WTC11 (cell line): Measurements from ENCODE around the gene ELMO1. TPM values are rescaled to one million over a fixed set of nuclear protein-coding genes. Genes with fewer than 3 reads are reported as not detected.

Source experiments
- ATAC-seq: fragments of 200-7000 bp; cut with Tn5 transposase; 2 replicates; pipeline ENCODE4 v1.10.0; 2021; ENCODE audit warnings: mild to moderate bottlenecking, moderate library complexity
- CTCF ChIA-PET: fragments of 300-600 bp; sonication (Branson Sonifier 250); formaldehyde crosslinking; loops from one replicate; lab custom pipeline; 2021; ENCODE audit warnings: antibody characterized with exemption; lab: Charles Lee
- POLR2A ChIA-PET: fragments of 350-600 bp; sonication (Branson Sonifier 250); formaldehyde crosslinking; loops from one replicate; lab custom pipeline; 2021; ENCODE audit warnings: antibody characterized with exemption; lab: Charles Lee
- DNase-seq: peaks from one replicate; pipeline ENCODE4 v3.0.0; 2021; ENCODE audit warnings: low spot score
- H3K27ac Mint-ChIP-seq: 2 replicates; pipeline ENCODE4 v1.8.0; 2021; ENCODE audit warnings: mixed read lengths
- H3K27me3 Mint-ChIP-seq: 2 replicates; pipeline ENCODE4 v1.8.0; 2021; ENCODE audit warnings: low read depth, mild to moderate bottlenecking, moderate library complexity, mixed read lengths
- H3K36me3 Mint-ChIP-seq: 2 replicates; pipeline ENCODE4 v1.8.0; 2021; ENCODE audit warnings: mixed read lengths
- H3K4me1 Mint-ChIP-seq: 2 replicates; pipeline ENCODE4 v1.8.0; 2022; ENCODE audit warnings: mixed read lengths
- H3K4me3 Mint-ChIP-seq: 2 replicates; pipeline ENCODE4 v1.8.0; 2021; ENCODE audit warnings: mild to moderate bottlenecking, moderate library complexity, mixed read lengths
- H3K9me3 Mint-ChIP-seq: 2 replicates; pipeline ENCODE4 v1.8.0; 2021; ENCODE audit warnings: mixed read lengths
- ATF1 ChIP-seq: sonication (generic); formaldehyde crosslinking; IDR thresholded peaks from 2 replicates; pipeline ENCODE4 v1.8.1; 2023; ENCODE audit warnings: mild to moderate bottlenecking, moderate library complexity, missing genetic modification reagents
- ELF4 ChIP-seq: sonication (generic); formaldehyde crosslinking; IDR thresholded peaks from 2 replicates; pipeline ENCODE4 v1.8.1; 2022; ENCODE audit warnings: low read depth, mild to moderate bottlenecking, moderate library complexity, missing genetic modification reagents
- ETV6 ChIP-seq: sonication (generic); formaldehyde crosslinking; IDR thresholded peaks from 2 replicates; pipeline ENCODE4 v1.8.1; 2022; ENCODE audit warnings: mild to moderate bottlenecking, missing genetic modification reagents
- FOXK1 ChIP-seq: sonication (generic); formaldehyde crosslinking; IDR thresholded peaks from 2 replicates; pipeline ENCODE4 v1.8.0; 2022; ENCODE audit warnings: mild to moderate bottlenecking, moderate library complexity, missing genetic modification reagents
- FOXP1 ChIP-seq: sonication (generic); formaldehyde crosslinking; IDR thresholded peaks from 2 replicates; pipeline ENCODE4 v1.8.0; 2022; ENCODE audit warnings: missing genetic modification reagents, mild to moderate bottlenecking, moderate library complexity, borderline replicate concordance
- HMGA2 ChIP-seq: fragments of 250-450 bp; sonication (Bioruptor Pico); IDR thresholded peaks from 2 replicates; pipeline ENCODE4 v1.4.0; 2021; ENCODE audit warnings: mild to moderate bottlenecking, moderate library complexity
- JUN ChIP-seq: sonication (generic); formaldehyde crosslinking; IDR thresholded peaks from 2 replicates; pipeline ENCODE4 v1.8.0; 2023; ENCODE audit warnings: mild to moderate bottlenecking, missing genetic modification reagents
- MYBL2 ChIP-seq: sonication (generic); formaldehyde crosslinking; IDR thresholded peaks from 2 replicates; pipeline ENCODE4 v1.8.1; 2023; ENCODE audit warnings: mild to moderate bottlenecking, moderate library complexity, missing genetic modification reagents
- NFE2L1 ChIP-seq: sonication (generic); formaldehyde crosslinking; IDR thresholded peaks from 2 replicates; pipeline ENCODE4 v1.8.1; 2023; ENCODE audit warnings: missing genetic modification reagents
- NR1H2 ChIP-seq: sonication (generic); formaldehyde crosslinking; IDR thresholded peaks from 2 replicates; pipeline ENCODE4 v1.9.0; 2021; ENCODE audit warnings: mild to moderate bottlenecking, moderate library complexity, missing genetic modification reagents
- PRRX2 ChIP-seq: fragments of 250-450 bp; sonication (Bioruptor Pico); IDR thresholded peaks from 2 replicates; pipeline ENCODE4 v1.8.0; 2021; ENCODE audit warnings: mild to moderate bottlenecking
- SMAD3 ChIP-seq: sonication (generic); formaldehyde crosslinking; IDR thresholded peaks from 2 replicates; pipeline ENCODE4 v1.8.0; 2022; ENCODE audit warnings: missing genetic modification reagents, mild to moderate bottlenecking, borderline replicate concordance
- TCF7 ChIP-seq: sonication (generic); formaldehyde crosslinking; IDR thresholded peaks from 2 replicates; pipeline ENCODE4 v1.8.0; 2022; ENCODE audit warnings: mild to moderate bottlenecking, low read depth, missing genetic modification reagents, moderate library complexity
- TEAD4 ChIP-seq: sonication (generic); formaldehyde crosslinking; IDR thresholded peaks from 2 replicates; pipeline ENCODE4 v1.8.0; 2022; ENCODE audit warnings: mild to moderate bottlenecking, missing genetic modification reagents
- TP53 ChIP-seq: sonication (generic); formaldehyde crosslinking; IDR thresholded peaks from 2 replicates; pipeline ENCODE4 v1.8.1; 2023; ENCODE audit warnings: mild to moderate bottlenecking, missing genetic modification reagents
- ZNF232 ChIP-seq: sonication (generic); formaldehyde crosslinking; IDR thresholded peaks from 2 replicates; pipeline ENCODE4 v1.8.0; 2022; ENCODE audit warnings: mild to moderate bottlenecking, missing genetic modification reagents
- ZNF317 ChIP-seq: sonication (generic); formaldehyde crosslinking; IDR thresholded peaks from 2 replicates; pipeline ENCODE4 v1.8.1; 2023; ENCODE audit warnings: low read depth, mild to moderate bottlenecking, moderate library complexity, missing genetic modification reagents, borderline replicate concordance
- ZNF396 ChIP-seq: fragments of 250-450 bp; sonication (Bioruptor Pico); IDR thresholded peaks from 2 replicates; pipeline ENCODE4 v1.8.0; 2021; ENCODE audit warnings: mild to moderate bottlenecking, moderate library complexity, borderline replicate concordance
- ZNF423 ChIP-seq: fragments of 250-450 bp; sonication (Bioruptor Pico); IDR thresholded peaks from 2 replicates; pipeline ENCODE4 v2.1.2; 2022; ENCODE audit warnings: mild to moderate bottlenecking, moderate library complexity
- total RNA-seq: library from RNA; stranded (reverse); gene quantifications from 3 replicates; pipeline ENCODE4 v1.2.3, GENCODE V29; 2021
- TF ChIP-seq, protein P1 (sequence below): sonication (generic); formaldehyde crosslinking; IDR thresholded peaks from 2 replicates; pipeline ENCODE4 v1.8.1; 2023; ENCODE audit warnings: mild to moderate bottlenecking, missing genetic modification reagents
- TF ChIP-seq, protein P2 (sequence below): fragments of 250-450 bp; sonication (Bioruptor Pico); IDR thresholded peaks from 2 replicates; pipeline ENCODE4 v1.9.0; 2021; ENCODE audit warnings: mild to moderate bottlenecking
- TF ChIP-seq, protein P3 (sequence below): fragments of 250-450 bp; sonication (Bioruptor Pico); IDR thresholded peaks from 2 replicates; pipeline ENCODE4 v1.9.0; 2021; ENCODE audit warnings: mild to moderate bottlenecking
- TF ChIP-seq, protein P4 (sequence below): sonication (generic); formaldehyde crosslinking; IDR thresholded peaks from 2 replicates; pipeline ENCODE4 v1.8.0; 2022; ENCODE audit warnings: missing genetic modification reagents
- TF ChIP-seq, protein P5 (sequence below): sonication (generic); formaldehyde crosslinking; IDR thresholded peaks from 2 replicates; pipeline ENCODE4 v1.8.0; 2023; ENCODE audit warnings: missing genetic modification reagents

The ELMO1 gene
- total RNA-seq, 1 experiment from 2014 or later: 19.4 TPM

DNA sequence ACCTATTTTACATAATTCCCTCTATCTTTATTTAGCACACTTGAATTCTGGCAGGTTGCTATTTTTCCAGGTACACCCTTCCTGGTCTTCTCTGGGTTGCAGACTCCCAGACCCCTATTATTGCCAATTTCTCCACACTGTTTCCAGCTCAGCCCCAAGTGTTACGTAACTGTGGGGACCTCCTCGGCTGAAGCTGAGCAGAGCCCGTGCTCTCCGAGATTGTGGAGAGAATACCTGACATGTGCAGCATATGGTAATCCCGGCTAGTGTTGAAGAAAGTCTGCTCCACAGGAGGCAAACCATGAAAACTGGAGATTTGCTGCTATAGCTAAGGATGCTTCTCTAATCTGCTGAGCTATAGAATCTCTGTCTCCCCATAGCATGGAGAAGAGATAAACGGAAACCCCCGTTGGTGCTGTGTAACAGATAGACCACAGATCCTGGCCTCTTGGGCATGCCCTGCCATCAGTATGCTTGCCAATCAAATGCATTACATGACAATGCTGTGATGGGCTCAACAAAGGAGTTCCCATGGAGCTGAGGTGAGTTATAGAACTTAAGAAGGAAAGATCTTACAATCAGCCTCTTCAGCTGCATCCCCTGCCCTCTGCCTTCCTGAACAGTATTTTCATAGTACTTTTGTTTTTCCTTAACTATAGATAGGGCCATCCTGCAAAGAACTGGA, 579.8 kb downstream of the ELMO1 start (continued):
- TF ChIP-seq, protein P1, sequence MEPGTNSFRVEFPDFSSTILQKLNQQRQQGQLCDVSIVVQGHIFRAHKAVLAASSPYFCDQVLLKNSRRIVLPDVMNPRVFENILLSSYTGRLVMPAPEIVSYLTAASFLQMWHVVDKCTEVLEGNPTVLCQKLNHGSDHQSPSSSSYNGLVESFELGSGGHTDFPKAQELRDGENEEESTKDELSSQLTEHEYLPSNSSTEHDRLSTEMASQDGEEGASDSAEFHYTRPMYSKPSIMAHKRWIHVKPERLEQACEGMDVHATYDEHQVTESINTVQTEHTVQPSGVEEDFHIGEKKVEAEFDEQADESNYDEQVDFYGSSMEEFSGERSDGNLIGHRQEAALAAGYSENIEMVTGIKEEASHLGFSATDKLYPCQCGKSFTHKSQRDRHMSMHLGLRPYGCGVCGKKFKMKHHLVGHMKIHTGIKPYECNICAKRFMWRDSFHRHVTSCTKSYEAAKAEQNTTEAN (CRISPR knock-in tag): no peak
- TF ChIP-seq NR1H2 (CRISPR knock-in tag) (no peak), PRRX2 (CRISPR knock-in tag) (no peak), FOXP1 (no peak), TEAD4 (CRISPR knock-in tag) (no peak)
- TF ChIP-seq, protein P2, sequence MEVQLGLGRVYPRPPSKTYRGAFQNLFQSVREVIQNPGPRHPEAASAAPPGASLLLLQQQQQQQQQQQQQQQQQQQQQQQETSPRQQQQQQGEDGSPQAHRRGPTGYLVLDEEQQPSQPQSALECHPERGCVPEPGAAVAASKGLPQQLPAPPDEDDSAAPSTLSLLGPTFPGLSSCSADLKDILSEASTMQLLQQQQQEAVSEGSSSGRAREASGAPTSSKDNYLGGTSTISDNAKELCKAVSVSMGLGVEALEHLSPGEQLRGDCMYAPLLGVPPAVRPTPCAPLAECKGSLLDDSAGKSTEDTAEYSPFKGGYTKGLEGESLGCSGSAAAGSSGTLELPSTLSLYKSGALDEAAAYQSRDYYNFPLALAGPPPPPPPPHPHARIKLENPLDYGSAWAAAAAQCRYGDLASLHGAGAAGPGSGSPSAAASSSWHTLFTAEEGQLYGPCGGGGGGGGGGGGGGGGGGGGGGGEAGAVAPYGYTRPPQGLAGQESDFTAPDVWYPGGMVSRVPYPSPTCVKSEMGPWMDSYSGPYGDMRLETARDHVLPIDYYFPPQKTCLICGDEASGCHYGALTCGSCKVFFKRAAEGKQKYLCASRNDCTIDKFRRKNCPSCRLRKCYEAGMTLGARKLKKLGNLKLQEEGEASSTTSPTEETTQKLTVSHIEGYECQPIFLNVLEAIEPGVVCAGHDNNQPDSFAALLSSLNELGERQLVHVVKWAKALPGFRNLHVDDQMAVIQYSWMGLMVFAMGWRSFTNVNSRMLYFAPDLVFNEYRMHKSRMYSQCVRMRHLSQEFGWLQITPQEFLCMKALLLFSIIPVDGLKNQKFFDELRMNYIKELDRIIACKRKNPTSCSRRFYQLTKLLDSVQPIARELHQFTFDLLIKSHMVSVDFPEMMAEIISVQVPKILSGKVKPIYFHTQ (CRISPR knock-in tag): no peak

DNA sequence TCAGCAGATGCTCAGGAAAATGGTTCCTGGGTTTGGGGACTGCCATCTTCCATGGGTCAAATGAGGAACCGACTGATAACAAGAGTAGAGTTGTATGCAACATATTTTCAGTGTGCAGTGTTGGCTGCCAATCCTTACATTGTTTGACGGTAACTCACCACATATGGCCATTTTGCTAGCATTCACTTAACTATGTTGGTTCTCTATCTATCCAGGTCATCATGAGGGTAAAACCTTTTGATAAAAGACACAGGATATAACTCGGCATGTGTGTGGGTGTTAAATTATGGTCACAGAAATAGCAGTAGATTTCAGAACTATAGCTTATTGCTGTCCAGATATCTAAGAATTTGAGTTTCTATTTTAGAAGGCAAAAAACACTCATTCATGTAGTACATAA, 583.6 kb downstream of the ELMO1 start:
- Mint-ChIP-seq H3K27ac (no peak overlapping the region), H3K4me3 (no peak overlapping the region), H3K27me3 (no peaks in the 10 kb centered on the region; the same call in 1 of the 2 replicates), H3K4me1 (peaks cover 19% of the 10 kb centered on the region), H3K36me3 (no peaks in the 10 kb centered on the region), H3K9me3 (no peaks in the 10 kb centered on the region)
- CTCF ChIA-PET: no interaction called here
- POLR2A ChIA-PET: no interaction called here
- DNase-seq (no peak), ATAC-seq (no peak)
- TF ChIP-seq NFE2L1: no peak
- no peak for TF ChIP-seq TCF7 (CRISPR knock-in tag)
- no peak for TF ChIP-seq SMAD3 (CRISPR knock-in tag)
- no peak for TF ChIP-seq ZNF317 (CRISPR knock-in tag)
- no peak for TF ChIP-seq MYBL2 (CRISPR knock-in tag)
- no peak for TF ChIP-seq ZNF423 (CRISPR knock-in tag)
- TF ChIP-seq ZNF396 (CRISPR knock-in tag): no peak
- TF ChIP-seq FOXK1 (CRISPR knock-in tag): no peak
- TF ChIP-seq, protein P3, sequence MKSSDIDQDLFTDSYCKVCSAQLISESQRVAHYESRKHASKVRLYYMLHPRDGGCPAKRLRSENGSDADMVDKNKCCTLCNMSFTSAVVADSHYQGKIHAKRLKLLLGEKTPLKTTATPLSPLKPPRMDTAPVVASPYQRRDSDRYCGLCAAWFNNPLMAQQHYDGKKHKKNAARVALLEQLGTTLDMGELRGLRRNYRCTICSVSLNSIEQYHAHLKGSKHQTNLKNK: no peak
- no peak for TF ChIP-seq JUN (CRISPR knock-in tag)
- TF ChIP-seq, protein P4, sequence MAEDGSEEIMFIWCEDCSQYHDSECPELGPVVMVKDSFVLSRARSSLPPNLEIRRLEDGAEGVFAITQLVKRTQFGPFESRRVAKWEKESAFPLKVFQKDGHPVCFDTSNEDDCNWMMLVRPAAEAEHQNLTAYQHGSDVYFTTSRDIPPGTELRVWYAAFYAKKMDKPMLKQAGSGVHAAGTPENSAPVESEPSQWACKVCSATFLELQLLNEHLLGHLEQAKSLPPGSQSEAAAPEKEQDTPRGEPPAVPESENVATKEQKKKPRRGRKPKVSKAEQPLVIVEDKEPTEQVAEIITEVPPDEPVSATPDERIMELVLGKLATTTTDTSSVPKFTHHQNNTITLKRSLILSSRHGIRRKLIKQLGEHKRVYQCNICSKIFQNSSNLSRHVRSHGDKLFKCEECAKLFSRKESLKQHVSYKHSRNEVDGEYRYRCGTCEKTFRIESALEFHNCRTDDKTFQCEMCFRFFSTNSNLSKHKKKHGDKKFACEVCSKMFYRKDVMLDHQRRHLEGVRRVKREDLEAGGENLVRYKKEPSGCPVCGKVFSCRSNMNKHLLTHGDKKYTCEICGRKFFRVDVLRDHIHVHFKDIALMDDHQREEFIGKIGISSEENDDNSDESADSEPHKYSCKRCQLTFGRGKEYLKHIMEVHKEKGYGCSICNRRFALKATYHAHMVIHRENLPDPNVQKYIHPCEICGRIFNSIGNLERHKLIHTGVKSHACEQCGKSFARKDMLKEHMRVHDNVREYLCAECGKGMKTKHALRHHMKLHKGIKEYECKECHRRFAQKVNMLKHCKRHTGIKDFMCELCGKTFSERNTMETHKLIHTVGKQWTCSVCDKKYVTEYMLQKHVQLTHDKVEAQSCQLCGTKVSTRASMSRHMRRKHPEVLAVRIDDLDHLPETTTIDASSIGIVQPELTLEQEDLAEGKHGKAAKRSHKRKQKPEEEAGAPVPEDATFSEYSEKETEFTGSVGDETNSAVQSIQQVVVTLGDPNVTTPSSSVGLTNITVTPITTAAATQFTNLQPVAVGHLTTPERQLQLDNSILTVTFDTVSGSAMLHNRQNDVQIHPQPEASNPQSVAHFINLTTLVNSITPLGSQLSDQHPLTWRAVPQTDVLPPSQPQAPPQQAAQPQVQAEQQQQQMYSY (CRISPR knock-in tag): no peak
- no peak for TF ChIP-seq ATF1 (CRISPR knock-in tag)
- TF ChIP-seq ETV6 (CRISPR knock-in tag): no peak
- no peak for TF ChIP-seq HMGA2 (CRISPR knock-in tag)
- no peak for TF ChIP-seq ZNF232 (CRISPR knock-in tag)
- TF ChIP-seq, protein P5, sequence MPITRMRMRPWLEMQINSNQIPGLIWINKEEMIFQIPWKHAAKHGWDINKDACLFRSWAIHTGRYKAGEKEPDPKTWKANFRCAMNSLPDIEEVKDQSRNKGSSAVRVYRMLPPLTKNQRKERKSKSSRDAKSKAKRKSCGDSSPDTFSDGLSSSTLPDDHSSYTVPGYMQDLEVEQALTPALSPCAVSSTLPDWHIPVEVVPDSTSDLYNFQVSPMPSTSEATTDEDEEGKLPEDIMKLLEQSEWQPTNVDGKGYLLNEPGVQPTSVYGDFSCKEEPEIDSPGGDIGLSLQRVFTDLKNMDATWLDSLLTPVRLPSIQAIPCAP (CRISPR knock-in tag): no peak
- no peak for TF ChIP-seq TP53 (CRISPR knock-in tag)
- no peak for TF ChIP-seq TEAD4 (CRISPR knock-in tag)
- no peak for TF ChIP-seq NR1H2 (CRISPR knock-in tag)
- no peak for TF ChIP-seq ELF4 (CRISPR knock-in tag)
